Measurements from ENCODE around the gene SMIM30. TPM values are rescaled to one million over a fixed set of nuclear protein-coding genes. Genes with fewer than 3 reads are reported as not detected.

The SMIM30 gene
- total and polyA plus RNA-seq, 2 of the 8 experiments (the other 6 are each of a cell fraction or from before 2014, with no cell fraction given) = 35.2 to 49.7 TPM

DNA sequence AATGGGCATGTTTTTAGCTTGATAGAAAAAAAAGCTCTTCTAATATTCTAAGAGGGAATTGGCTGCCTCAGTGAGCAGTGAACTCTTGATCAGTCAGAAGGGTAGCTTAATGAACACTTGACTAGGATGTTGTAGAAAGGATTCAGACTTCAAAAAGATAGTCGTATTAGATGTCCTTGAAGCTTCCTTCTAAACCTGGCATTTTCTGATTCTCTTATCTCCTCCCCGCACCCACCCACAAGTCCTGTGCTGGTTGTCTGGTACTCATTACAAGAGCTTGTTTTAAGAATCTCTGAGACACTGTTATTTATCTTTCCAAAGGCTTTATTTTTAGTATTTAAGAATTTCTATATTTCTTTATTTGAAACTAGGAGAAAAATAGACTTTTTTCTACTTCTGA lies 7.4 kb upstream of the SMIM30 start:
- no peak overlapping the region for H3K56ac ChIP-seq (replicated peaks; ENCODE audit: insufficient read length, low read depth, low read length)
- WGBS, 2 experiments (ENCODE audit: extremely low coverage in 1 of 2, insufficient coverage in 1 of 2, insufficient read length in 1 of 2, insufficient replicate concordance in 2 of 2, low coverage in 1 of 2, low lambda C conversion rate in 2 of 2, missing lambda C conversion rate in 1 of 2) = 83% methylated on average over 2 of the region's 2 CpGs; no CpG with 5 or more reads in 1 of the 2 experiments
- no peak overlapping the region for H3K27ac ChIP-seq (ENCODE audit: low read depth, low read length)
- no peaks in the 10 kb centered on the region for H3K4me1 ChIP-seq (replicated peaks in 1 of 4; ENCODE audit: control insufficient read depth in 3 of 4, insufficient read depth in 4 of 4, low read length in 3 of 4)
- POLR2A ChIA-PET (ENCODE audit: partially characterized antibody) = no interaction called here
- H3K27me3 ChIP-seq (replicated peaks in 1 of 4; ENCODE audit: control insufficient read depth in 3 of 4, extremely low read depth in 1 of 4, insufficient read depth in 3 of 4, low read length in 3 of 4) = no peaks in the 10 kb centered on the region
- no peak for TF ChIP-seq CHD1 (IDR thresholded peaks at IDR 0.05; ENCODE audit: low read depth, low read length)
- no peak for TF ChIP-seq SRF (IDR thresholded peaks at IDR 0.05; ENCODE audit: low read depth, low read length)
- no peak for TF ChIP-seq KDM1A (IDR thresholded peaks at IDR 0.05; ENCODE audit: borderline replicate concordance, low read length)
- TF ChIP-seq HDAC2 (IDR thresholded peaks at IDR 0.05; ENCODE audit: borderline replicate concordance in 1 of 2, low read depth in 2 of 2, low read length in 2 of 2) = no peak
- no peak for TF ChIP-seq SIX5 (IDR thresholded peaks at IDR 0.05; ENCODE audit: low read depth, low read length)
- TF ChIP-seq NRF1 (IDR thresholded peaks at IDR 0.05; ENCODE audit: low read depth, low read length) = no peak
- no peak for TF ChIP-seq TAF1 (IDR thresholded peaks at IDR 0.05; ENCODE audit: low read depth, low read length)
- TF ChIP-seq TEAD4 (IDR thresholded peaks at IDR 0.05; ENCODE audit: low read depth, low read length) = no peak
- no peak for TF ChIP-seq GABPA (IDR thresholded peaks at IDR 0.05; ENCODE audit: borderline replicate concordance, insufficient read depth, low read length)
- no peak for TF ChIP-seq ASH2L (IDR thresholded peaks at IDR 0.05; ENCODE audit: low read length)
- no peak for TF ChIP-seq RAD21 (IDR thresholded peaks at IDR 0.05 in 1 of 2, conservative IDR thresholded peaks at IDR 0.05 in 1 of 2; ENCODE audit: low read depth in 2 of 2, low read length in 2 of 2)
- TF ChIP-seq POLR2AphosphoS5 (IDR thresholded peaks at IDR 0.05; ENCODE audit: low read depth, low read length) = no peak
- TF ChIP-seq SIRT6 (IDR thresholded peaks at IDR 0.05; ENCODE audit: low read length) = no peak
- no peaks in the 10 kb centered on the region for H3K79me1 ChIP-seq (ENCODE audit: low read depth, low read length)
- no peak overlapping the region for H2AK5ac ChIP-seq (ENCODE audit: low read depth, low read length)
- H3K9me3 ChIP-seq (ENCODE audit: insufficient read depth in 2 of 2, low read depth in 1 of 2, low read length in 1 of 2) = no peaks in the 10 kb centered on the region; a peak in 1 of 4 replicates
- no peak overlapping the region for H3K4ac ChIP-seq (replicated peaks; ENCODE audit: insufficient read length, low read depth, low read length)
- FAIRE-seq = no peak
- no peaks in the 10 kb centered on the region for H3K79me2 ChIP-seq (ENCODE audit: control insufficient read depth in 1 of 2, insufficient read depth in 2 of 2, low read length in 2 of 2)
- H3K4me2 ChIP-seq (ENCODE audit: insufficient read depth in 1 of 2, low read depth in 2 of 2, low read length in 2 of 2) = no peak overlapping the region
- H2BK20ac ChIP-seq (ENCODE audit: low read length) = no peak overlapping the region
- H2BK120ac ChIP-seq (replicated peaks; ENCODE audit: low read depth, low read length) = no peak overlapping the region
- no peak overlapping the region for H2BK5ac ChIP-seq (ENCODE audit: low read depth, low read length)
- no peak overlapping the region for H4K5ac ChIP-seq (ENCODE audit: insufficient read length, low read depth, low read length)
- no peaks in the 10 kb centered on the region for H4K20me1 ChIP-seq (replicated peaks in 1 of 2; ENCODE audit: control insufficient read depth in 1 of 2, insufficient read depth in 2 of 2, low read length in 2 of 2)
- no peaks in the 10 kb centered on the region for H3K36me3 ChIP-seq (ENCODE audit: control insufficient read depth in 2 of 4, insufficient read depth in 4 of 4, low read length in 3 of 4)
- no peak overlapping the region for H3K23ac ChIP-seq (ENCODE audit: insufficient read length)
- H3K9ac ChIP-seq (replicated peaks in 1 of 4; ENCODE audit: extremely low read depth in 1 of 4, low read depth in 3 of 4, low read length in 3 of 4) = no peak overlapping the region
- H3K18ac ChIP-seq (ENCODE audit: extremely low read depth, low read length) = no peak overlapping the region
- no peak overlapping the region for H4K8ac ChIP-seq (ENCODE audit: extremely low read depth, insufficient read depth, low read length)
- DNase-seq (ENCODE audit: low read depth in 1 of 2, low spot score in 2 of 2) = no peak
- H4K91ac ChIP-seq (replicated peaks; ENCODE audit: insufficient read length, low read length) = no peak overlapping the region
- no peak overlapping the region for H3K14ac ChIP-seq (ENCODE audit: insufficient read length)
- no peak overlapping the region for H3K4me3 ChIP-seq (ENCODE audit: extremely low read depth in 1 of 4, insufficient read depth in 2 of 4, low read depth in 3 of 4, low read length in 4 of 4)
- no peaks in the 10 kb centered on the region for H3K23me2 ChIP-seq (ENCODE audit: low read depth, low read length)
- H2BK15ac ChIP-seq (ENCODE audit: low read length) = no peak overlapping the region
- CTCF ChIA-PET (ENCODE audit: partially characterized antibody) = interaction anchor here (0.8 to 1.4 kb wide), 2 partner anchors 13 to 34 kb away, joined by 3 to 9 read pairs; no protein-coding TSS in a partner anchor
- no peak overlapping the region for H2BK12ac ChIP-seq (ENCODE audit: low read depth, low read length)
- no peak overlapping the region for H2AFZ ChIP-seq (ENCODE audit: low read length)

Measured in H1 (cell line).